Right forelimb (tissue), 1 donor: ENCODE results near the gene YTHDC2.

Experiments
- DNase-seq: peaks from one replicate; pipeline ENCODE4 v3.0.0-alpha.2; 2018

Gene YTHDC2

GRCh38 chr5:113607361-113607760, 93.9 kb downstream of the YTHDC2 start:
- DNase-seq = no peak

GRCh38 chr5:113608113-113608596, 94.7 kb downstream of the YTHDC2 start:
- DNase-seq = no peak

- DNase-seq = no peak
Measured at GRCh38 chr5:113612060-113612496, 98.6 kb downstream of the YTHDC2 start.

GRCh38 chr5:113614191-113614590, 100.7 kb downstream of the YTHDC2 start:
- DNase-seq = no peak

GRCh38 chr5:113615708-113616107, 102.2 kb downstream of the YTHDC2 start:
- DNase-seq = no peak

- no peak for DNase-seq
Measured at GRCh38 chr5:113617191-113617796, 103.8 kb downstream of the YTHDC2 start.

- no peak for DNase-seq
Measured at GRCh38 chr5:113632996-113633395, 119.5 kb downstream of the YTHDC2 start.

GRCh38 chr5:113634957-113635356, 121.5 kb downstream of the YTHDC2 start:
- no peak for DNase-seq

GRCh38 chr5:113641715-113642114, 128.2 kb downstream of the YTHDC2 start:
- DNase-seq = no peak
